Fibroblast of skin of left biceps (primary cell): ENCODE measurements around the gene KAZN.

Experiments
- DNase-seq, 2 experiments: peaks; one replicate each; pipeline ENCODE4 v3.0.0-alpha.2; 2013; ENCODE audit warnings: low read depth in 2 of 2

Gene KAZN

GRCh38 chr1:14769486-14770274, 171.2 kb downstream of the KAZN start:
- DNase-seq, result no peak

GRCh38 chr1:14773396-14774025, 175.0 kb downstream of the KAZN start:
- DNase-seq, result no peak

GRCh38 chr1:14774225-14774624, 175.7 kb downstream of the KAZN start:
- DNase-seq, result no peak

- no peak for DNase-seq
Observed at GRCh38 chr1:14774988-14775387, 176.5 kb downstream of the KAZN start.

GRCh38 chr1:14775434-14775833, 176.9 kb downstream of the KAZN start:
- DNase-seq, result no peak

GRCh38 chr1:14777516-14778506, 179.3 kb downstream of the KAZN start:
- DNase-seq, result no peak

- no peak for DNase-seq
Observed at GRCh38 chr1:14778541-14778897, 180.0 kb downstream of the KAZN start.

GRCh38 chr1:14778898-14779865, 180.7 kb downstream of the KAZN start:
- DNase-seq, result no peak

GRCh38 chr1:14780271-14780670, 181.8 kb downstream of the KAZN start:
- DNase-seq, result no peak

- DNase-seq, result no peak
Observed at GRCh38 chr1:14781811-14782210, 183.3 kb downstream of the KAZN start.

GRCh38 chr1:14782741-14783591, 184.5 kb downstream of the KAZN start:
- DNase-seq, result no peak

GRCh38 chr1:14783592-14783886, 185.1 kb downstream of the KAZN start:
- DNase-seq, result no peak

- no peak for DNase-seq
Observed at GRCh38 chr1:14784790-14785773, 186.6 kb downstream of the KAZN start.

- no peak for DNase-seq
Observed at GRCh38 chr1:14786109-14786675, 187.7 kb downstream of the KAZN start.

- DNase-seq, result no peak
Observed at GRCh38 chr1:14786681-14787080, 188.2 kb downstream of the KAZN start.

GRCh38 chr1:14787604-14788003, 189.1 kb downstream of the KAZN start:
- no peak for DNase-seq

GRCh38 chr1:14788080-14788479, 189.6 kb downstream of the KAZN start:
- no peak for DNase-seq

GRCh38 chr1:14790982-14791381, 192.5 kb downstream of the KAZN start:
- DNase-seq, result no peak

GRCh38 chr1:14791654-14792053, 193.2 kb downstream of the KAZN start:
- DNase-seq, result no peak
